Body of pancreas (tissue), 4 donors: ENCODE results near the gene CGGBP1.
A peak's percentile ranks its signal among the peaks of the same experiment; 100 is the strongest.

ENCODE experiments used
- POLR2A ChIP-seq, 3 donors: fragments of 450-650 bp; IDR thresholded peaks; one replicate each; pipeline ENCODE4 v1.6.1; 2016; ENCODE audit warnings: antibody characterized with exemption in 3 of 3, mild to moderate bottlenecking in 2 of 3
- TF ChIP-seq, protein P1 (sequence below), 7 experiments: fragments of 450-650 bp in 4 of 7; fragments of 200-600 bp in 3 of 7; sonication (generic) in 3 of 7; IDR thresholded peaks; one replicate each; pipeline ENCODE4 v1.5.1; 2016 to 2019; ENCODE audit warnings: antibody characterized with exemption in 7 of 7

DNA sequence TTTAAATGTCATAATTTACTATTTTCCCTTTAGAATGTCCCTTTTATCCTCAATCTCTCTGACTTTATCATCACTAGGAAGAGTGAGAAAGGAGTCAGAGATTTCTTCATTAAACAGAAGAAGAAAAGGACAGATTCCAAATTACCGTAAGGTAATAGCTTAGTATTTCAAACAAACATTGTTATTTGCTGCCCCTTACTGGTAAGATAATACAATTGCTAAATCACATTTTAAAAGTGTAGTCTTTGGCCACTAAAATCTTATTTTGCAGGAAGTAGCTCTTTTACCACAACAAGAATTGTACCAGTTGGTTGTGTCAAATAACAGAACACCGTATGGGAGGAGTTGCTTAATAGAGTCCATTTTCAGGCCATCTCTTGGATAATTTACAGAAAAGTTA lies 53.7 kb downstream of the CGGBP1 start:
- TF ChIP-seq POLR2A (IDR thresholded peaks at IDR 0.05): no peak
- TF ChIP-seq, protein P1, sequence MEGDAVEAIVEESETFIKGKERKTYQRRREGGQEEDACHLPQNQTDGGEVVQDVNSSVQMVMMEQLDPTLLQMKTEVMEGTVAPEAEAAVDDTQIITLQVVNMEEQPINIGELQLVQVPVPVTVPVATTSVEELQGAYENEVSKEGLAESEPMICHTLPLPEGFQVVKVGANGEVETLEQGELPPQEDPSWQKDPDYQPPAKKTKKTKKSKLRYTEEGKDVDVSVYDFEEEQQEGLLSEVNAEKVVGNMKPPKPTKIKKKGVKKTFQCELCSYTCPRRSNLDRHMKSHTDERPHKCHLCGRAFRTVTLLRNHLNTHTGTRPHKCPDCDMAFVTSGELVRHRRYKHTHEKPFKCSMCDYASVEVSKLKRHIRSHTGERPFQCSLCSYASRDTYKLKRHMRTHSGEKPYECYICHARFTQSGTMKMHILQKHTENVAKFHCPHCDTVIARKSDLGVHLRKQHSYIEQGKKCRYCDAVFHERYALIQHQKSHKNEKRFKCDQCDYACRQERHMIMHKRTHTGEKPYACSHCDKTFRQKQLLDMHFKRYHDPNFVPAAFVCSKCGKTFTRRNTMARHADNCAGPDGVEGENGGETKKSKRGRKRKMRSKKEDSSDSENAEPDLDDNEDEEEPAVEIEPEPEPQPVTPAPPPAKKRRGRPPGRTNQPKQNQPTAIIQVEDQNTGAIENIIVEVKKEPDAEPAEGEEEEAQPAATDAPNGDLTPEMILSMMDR (IDR thresholded peaks at IDR 0.05): peak in 5 of 7 experiments; percentile 17 to 64 (median 43)
